Measurements from ENCODE around the gene TMEM252. TPM values are rescaled to one million over a fixed set of nuclear protein-coding genes. Genes with fewer than 3 reads are reported as not detected.

Gene TMEM252
- total and polyA plus RNA-seq, 8 donors: not detected

- intact Hi-C loops (cut with DNase I; ENCODE audit: low total_unique reads): loop anchor here (10.0 kb wide), 1 partner anchor 52 kb away; no protein-coding TSS in a partner anchor
- no peak for DNase-seq
- peaks cover 5 to 52% (median 30%) of the 10 kb centered on the region in 4 donors for H3K4me1 ChIP-seq
- TF ChIP-seq POLR2AphosphoS5 (IDR thresholded peaks at IDR 0.05) (no peak), EP300 (IDR thresholded peaks at IDR 0.05) (no peak), POLR2A (IDR thresholded peaks at IDR 0.05) (no peak)
- TF ChIP-seq, protein P1, sequence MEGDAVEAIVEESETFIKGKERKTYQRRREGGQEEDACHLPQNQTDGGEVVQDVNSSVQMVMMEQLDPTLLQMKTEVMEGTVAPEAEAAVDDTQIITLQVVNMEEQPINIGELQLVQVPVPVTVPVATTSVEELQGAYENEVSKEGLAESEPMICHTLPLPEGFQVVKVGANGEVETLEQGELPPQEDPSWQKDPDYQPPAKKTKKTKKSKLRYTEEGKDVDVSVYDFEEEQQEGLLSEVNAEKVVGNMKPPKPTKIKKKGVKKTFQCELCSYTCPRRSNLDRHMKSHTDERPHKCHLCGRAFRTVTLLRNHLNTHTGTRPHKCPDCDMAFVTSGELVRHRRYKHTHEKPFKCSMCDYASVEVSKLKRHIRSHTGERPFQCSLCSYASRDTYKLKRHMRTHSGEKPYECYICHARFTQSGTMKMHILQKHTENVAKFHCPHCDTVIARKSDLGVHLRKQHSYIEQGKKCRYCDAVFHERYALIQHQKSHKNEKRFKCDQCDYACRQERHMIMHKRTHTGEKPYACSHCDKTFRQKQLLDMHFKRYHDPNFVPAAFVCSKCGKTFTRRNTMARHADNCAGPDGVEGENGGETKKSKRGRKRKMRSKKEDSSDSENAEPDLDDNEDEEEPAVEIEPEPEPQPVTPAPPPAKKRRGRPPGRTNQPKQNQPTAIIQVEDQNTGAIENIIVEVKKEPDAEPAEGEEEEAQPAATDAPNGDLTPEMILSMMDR (IDR thresholded peaks at IDR 0.05): no peak
- H3K4me3 ChIP-seq: no peak overlapping the region
- H3K36me3 ChIP-seq: peaks cover 0 to 10% (median 4%) of the 10 kb centered on the region in 4 donors
- peak overlapping the region in 1 of 5 donors; percentile 76 for H3K27ac ChIP-seq
- H3K9me3 ChIP-seq: no peaks in the 10 kb centered on the region
- no peaks in the 10 kb centered on the region for H3K27me3 ChIP-seq
Observed at GRCh38 chr9:68496356-68496755, 44.3 kb downstream of the TMEM252 start.

DNA sequence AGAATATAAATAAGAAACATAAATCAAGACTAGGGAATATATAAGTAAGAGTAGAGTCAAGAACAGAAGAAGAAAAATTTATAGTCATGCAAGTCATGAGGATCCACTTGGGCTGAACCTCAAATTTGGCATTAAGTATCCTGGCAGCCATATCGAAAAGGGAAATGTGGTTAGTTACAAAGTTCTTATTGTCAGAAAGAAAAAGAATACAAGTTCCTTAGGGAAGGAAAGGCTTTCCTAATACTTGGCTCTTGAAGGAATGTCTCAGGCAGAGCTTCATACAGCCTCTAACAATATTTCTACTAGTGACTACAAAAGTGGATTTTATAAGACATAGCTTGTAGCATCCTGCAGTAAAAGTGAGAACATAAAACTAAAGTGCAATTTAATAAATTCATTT, 45.4 kb downstream of the TMEM252 start:
- Histone ChIP-seq H3K4me3 (no peak overlapping the region), H3K27me3 (no peaks in the 10 kb centered on the region), H3K4me1 (peaks cover 2 to 42% (median 22%) of the 10 kb centered on the region in 4 donors), H3K9me3 (no peaks in the 10 kb centered on the region), H3K36me3 (peaks cover 0 to 10% (median 4%) of the 10 kb centered on the region in 4 donors), H3K27ac (peak overlapping the region in 2 of 5 donors; percentile 56 to 76)
- DNase-seq: peak in 1 of 2 donors; percentile 55
- intact Hi-C loops (cut with DNase I; ENCODE audit: low total_unique reads): loop anchor here (10.0 kb wide), 1 partner anchor 50 kb away; no protein-coding TSS in a partner anchor
- no peak for TF ChIP-seq POLR2A (IDR thresholded peaks at IDR 0.05)
- no peak for TF ChIP-seq EP300 (IDR thresholded peaks at IDR 0.05)
- no peak for TF ChIP-seq POLR2AphosphoS5 (IDR thresholded peaks at IDR 0.05)
- WGBS, 5 donors: 59 to 82% (median 75%) methylated on average over 1 of the region's 1 CpG

DNA sequence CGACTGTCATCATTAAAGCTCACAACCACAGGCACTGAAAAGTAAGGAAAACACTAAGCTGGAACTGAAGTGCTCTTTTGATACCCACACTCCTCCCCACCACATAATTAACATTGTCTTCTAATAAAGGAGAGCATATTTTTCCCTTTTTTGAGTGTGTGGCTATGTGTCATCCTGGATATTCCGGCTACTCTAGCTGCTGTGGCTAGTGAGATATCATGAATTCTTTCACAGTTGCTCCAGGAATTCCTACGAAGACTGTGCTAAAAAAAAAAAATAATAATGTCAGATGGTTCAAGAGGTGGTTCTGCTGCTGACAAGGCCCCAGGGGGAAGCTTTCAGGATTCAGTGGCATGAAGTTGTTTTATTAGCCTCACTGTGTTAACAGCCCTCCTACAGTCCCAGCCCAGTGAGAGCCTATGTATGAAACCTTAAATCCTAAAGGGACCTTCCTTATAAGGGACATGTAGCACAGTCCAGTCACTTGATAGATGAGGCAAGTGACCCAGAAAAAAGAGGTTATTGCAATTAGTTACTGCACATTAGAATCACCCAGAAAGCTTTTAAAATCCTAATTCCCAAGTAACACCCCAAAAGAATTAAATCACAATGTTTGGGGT, 46.6 kb downstream of the TMEM252 start:
- Histone ChIP-seq H3K9me3 (no peaks in the 10 kb centered on the region), H3K27me3 (no peaks in the 10 kb centered on the region), H3K36me3 (peaks cover 0 to 8% (median 3%) of the 10 kb centered on the region in 4 donors), H3K27ac (peak overlapping the region in 4 of 5 donors; percentile 16 to 76 (median 39)), H3K4me3 (no peak overlapping the region), H3K4me1 (peaks cover 0 to 36% (median 19%) of the 10 kb centered on the region in 4 donors)
- intact Hi-C loops (cut with DNase I; ENCODE audit: low total_unique reads): loop anchor here (10.0 kb wide), 1 partner anchor 49 kb away; no protein-coding TSS in a partner anchor
- 69 to 80% (median 77%) methylated on average over 3 of the region's 3 CpGs for WGBS, 5 donors
- TF ChIP-seq, protein P1 (IDR thresholded peaks at IDR 0.05): no peak
- no peak for TF ChIP-seq POLR2AphosphoS5 (IDR thresholded peaks at IDR 0.05)
- no peak for TF ChIP-seq POLR2A (IDR thresholded peaks at IDR 0.05)
- TF ChIP-seq EP300 (IDR thresholded peaks at IDR 0.05): no peak
- DNase-seq: no peak

DNA sequence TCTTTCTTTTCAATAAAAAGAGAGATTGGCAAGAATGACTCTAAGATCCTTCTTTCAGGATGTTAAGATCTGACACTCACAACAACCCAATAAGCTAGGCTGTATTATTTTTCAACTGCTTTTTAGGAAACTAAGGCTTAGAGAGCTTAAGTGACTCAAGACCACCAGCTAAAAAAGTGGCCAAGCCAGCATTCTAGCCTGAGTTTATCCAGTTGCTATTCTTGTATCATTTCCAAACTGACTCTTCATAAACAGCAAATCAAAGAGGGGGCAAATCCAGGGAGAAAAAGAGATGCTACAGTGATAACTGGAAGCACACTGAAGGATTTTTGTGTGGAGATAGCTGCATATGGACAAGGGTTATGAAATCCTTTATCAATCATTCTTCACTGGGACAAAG, 47.1 kb downstream of the TMEM252 start:
- Histone ChIP-seq H3K27ac (peak overlapping the region in 2 of 5 donors; percentile 56 to 76), H3K4me3 (no peak overlapping the region), H3K9me3 (no peaks in the 10 kb centered on the region), H3K4me1 (peaks cover 0 to 36% (median 19%) of the 10 kb centered on the region in 4 donors), H3K27me3 (no peaks in the 10 kb centered on the region), H3K36me3 (peaks cover 0 to 7% (median under 1%) of the 10 kb centered on the region in 4 donors)
- TF ChIP-seq EP300 (IDR thresholded peaks at IDR 0.05) (no peak), POLR2AphosphoS5 (IDR thresholded peaks at IDR 0.05) (no peak)
- intact Hi-C loops (cut with DNase I; ENCODE audit: low total_unique reads): loop anchor here (10.0 kb wide), 1 partner anchor 49 kb away; no protein-coding TSS in a partner anchor
- DNase-seq: no peak

DNA sequence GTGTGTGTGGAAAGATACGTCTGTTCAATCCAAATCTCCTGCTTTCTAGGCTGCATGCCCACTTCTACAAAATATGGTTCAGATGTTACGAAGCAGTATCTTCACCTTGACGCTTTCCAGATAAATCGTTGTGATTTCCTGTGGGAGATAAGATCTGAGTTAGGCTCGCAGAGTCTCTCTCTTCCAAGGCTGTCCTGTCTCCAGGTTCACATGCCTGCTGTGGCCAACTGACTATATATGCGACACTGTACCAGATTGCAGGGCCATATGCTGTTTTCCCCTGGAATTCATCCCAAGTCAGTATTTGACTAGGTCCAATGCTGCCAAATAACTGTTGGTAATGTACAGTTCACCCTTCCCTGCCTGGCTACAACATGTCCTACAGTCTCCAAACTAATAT, 47.9 kb downstream of the TMEM252 start:
- 24 to 42% (median 35%) methylated on average over 6 of the region's 6 CpGs for WGBS, 5 donors
- no peak overlapping the region for H3K4me3 ChIP-seq
- H3K27me3 ChIP-seq: no peaks in the 10 kb centered on the region
- H3K4me1 ChIP-seq: peaks cover 0 to 36% (median 19%) of the 10 kb centered on the region in 4 donors
- peak in 1 of 2 donors; percentile 31 for DNase-seq
- no peaks in the 10 kb centered on the region for H3K9me3 ChIP-seq
- peak overlapping the region in 3 of 5 donors; percentile 0 to 76 (median 13) for H3K27ac ChIP-seq
- peaks cover 0 to 6% (median 0%) of the 10 kb centered on the region in 4 donors for H3K36me3 ChIP-seq
- no peak for TF ChIP-seq POLR2AphosphoS5 (IDR thresholded peaks at IDR 0.05)
- no peak for TF ChIP-seq EP300 (IDR thresholded peaks at IDR 0.05)
- TF ChIP-seq, protein P1 (IDR thresholded peaks at IDR 0.05): no peak
- no peak for TF ChIP-seq POLR2A (IDR thresholded peaks at IDR 0.05)
- intact Hi-C loops (cut with DNase I; ENCODE audit: low total_unique reads): loop anchor here (10.0 kb wide), 1 partner anchor 48 kb away; no protein-coding TSS in a partner anchor
